H9 (cell line): ENCODE data around the gene NANOS3. TPM values are rescaled to one million over a fixed set of nuclear protein-coding genes. Genes with fewer than 3 reads are reported as not detected.

Experiments
- DNase-seq: peaks from one replicate; pipeline ENCODE4 v3.0.0-alpha.2; 2017
- H2AFZ ChIP-seq: one replicate; pipeline ENCODE4 v1.6.1; 2013; ENCODE audit warnings: mild to moderate bottlenecking, low read length, control low read depth, moderate library complexity
- H2AK5ac ChIP-seq: 2 replicates; pipeline ENCODE4 v1.6.1; 2013; ENCODE audit warnings: low read length, control low read depth, mixed read lengths; ENCODE audit not compliant: insufficient read length
- H2BK120ac ChIP-seq: one replicate; pipeline ENCODE4 v1.6.1; 2013; ENCODE audit warnings: low read depth, mild to moderate bottlenecking, low read length, control low read depth, inconsistent platforms; ENCODE audit not compliant: poor library complexity, severe bottlenecking
- H2BK12ac ChIP-seq: 2 replicates; pipeline ENCODE4 v1.6.1; 2013; ENCODE audit warnings: low read length, control low read depth, mixed read lengths, low read depth; ENCODE audit not compliant: insufficient read length
- H2BK15ac ChIP-seq: 2 replicates; pipeline ENCODE4 v1.6.1; 2013; ENCODE audit warnings: low read depth, low read length, control low read depth
- H2BK20ac ChIP-seq: one replicate; pipeline ENCODE4 v1.6.1; 2013; ENCODE audit warnings: low read depth, mild to moderate bottlenecking, low read length, control low read depth, inconsistent platforms; ENCODE audit not compliant: poor library complexity, severe bottlenecking
- H2BK5ac ChIP-seq: 2 replicates; pipeline ENCODE4 v1.6.1; 2013; ENCODE audit warnings: low read length, control low read depth, mixed read lengths; ENCODE audit not compliant: insufficient read length
- H3K14ac ChIP-seq: 2 replicates; pipeline ENCODE4 v1.6.1; 2013; ENCODE audit warnings: low read length, control low read depth; ENCODE audit not compliant: insufficient read depth
- H3K18ac ChIP-seq: 2 replicates; pipeline ENCODE4 v1.6.1; 2013; ENCODE audit warnings: low read depth, mild to moderate bottlenecking, mixed read lengths, low read length, control low read depth; ENCODE audit not compliant: insufficient read length
- H3K23ac ChIP-seq: 2 replicates; pipeline ENCODE4 v1.6.1; 2013; ENCODE audit warnings: low read length, control low read depth, mixed read lengths, low read depth; ENCODE audit not compliant: insufficient read length
- H3K23me2 ChIP-seq: 2 replicates; pipeline ENCODE4 v1.6.1; 2013; ENCODE audit warnings: low read depth, mild to moderate bottlenecking, mixed read lengths, low read length, control low read depth; ENCODE audit not compliant: insufficient read length, poor library complexity, severe bottlenecking
- H3K27ac ChIP-seq: 2 replicates; pipeline ENCODE4 v1.5.1; 2013; ENCODE audit warnings: low read length, control low read depth, mixed read lengths, low read depth; ENCODE audit not compliant: insufficient read length
- H3K27me3 ChIP-seq: 2 replicates; pipeline ENCODE4 v1.6.1; 2013; ENCODE audit warnings: low read length, control low read depth, inconsistent platforms; ENCODE audit not compliant: insufficient read depth
- H3K4ac ChIP-seq: 2 replicates; pipeline ENCODE4 v1.6.1; 2013; ENCODE audit warnings: low read depth, mild to moderate bottlenecking, control low read depth, inconsistent platforms, low read length, moderate library complexity
- H3K4me1 ChIP-seq: 2 replicates; pipeline ENCODE4 v1.6.1; 2013; ENCODE audit warnings: low read length, control low read depth, inconsistent platforms; ENCODE audit not compliant: insufficient read depth
- H3K4me2 ChIP-seq: 2 replicates; pipeline ENCODE4 v1.6.1; 2013; ENCODE audit warnings: low read length, control low read depth, mixed read lengths; ENCODE audit not compliant: insufficient read length, insufficient read depth
- H3K56ac ChIP-seq: 2 replicates; pipeline ENCODE4 v1.6.1; 2013; ENCODE audit warnings: low read depth, mild to moderate bottlenecking, mixed read lengths, low read length, control low read depth; ENCODE audit not compliant: insufficient read length
- H3K79me1 ChIP-seq: 2 replicates; pipeline ENCODE4 v1.6.1; 2013; ENCODE audit warnings: low read depth, mild to moderate bottlenecking, moderate library complexity, low read length, control low read depth, inconsistent platforms; ENCODE audit not compliant: insufficient read depth, poor library complexity, severe bottlenecking
- H3K79me2 ChIP-seq: 2 replicates; pipeline ENCODE4 v1.6.1; 2013; ENCODE audit warnings: low read length, control low read depth, inconsistent platforms; ENCODE audit not compliant: insufficient read depth
- H3K9ac ChIP-seq: 2 replicates; pipeline ENCODE4 v1.6.1; 2013; ENCODE audit warnings: low read length, control low read depth, mixed read lengths; ENCODE audit not compliant: insufficient read length; ENCODE audit errors: extremely low read depth
- H3K9me3 ChIP-seq: one replicate; pipeline ENCODE4 v1.6.1; 2013; ENCODE audit warnings: low read depth, low read length, inconsistent platforms; ENCODE audit not compliant: control insufficient read depth
- H3T11ph ChIP-seq: one replicate; pipeline ENCODE4 v1.6.1; 2013; ENCODE audit warnings: mild to moderate bottlenecking, low read length, control low read depth, inconsistent platforms
- H4K20me1 ChIP-seq: one replicate; pipeline ENCODE4 v1.6.1; 2013; ENCODE audit not compliant: control insufficient read depth, insufficient read length, insufficient read depth
- H4K5ac ChIP-seq: 2 replicates; pipeline ENCODE4 v1.6.1; 2013; ENCODE audit warnings: low read depth, mild to moderate bottlenecking, mixed read lengths, low read length, control low read depth; ENCODE audit not compliant: insufficient read length
- H4K8ac ChIP-seq: replicated peaks from 2 replicates; pipeline ENCODE4 v1.6.1; 2013; ENCODE audit warnings: low read length, control low read depth, mixed read lengths, low read depth; ENCODE audit not compliant: insufficient read length
- H4K91ac ChIP-seq: 2 replicates; pipeline ENCODE4 v1.6.1; 2013; ENCODE audit warnings: low read depth, mild to moderate bottlenecking, moderate library complexity, mixed read lengths, low read length, control low read depth; ENCODE audit not compliant: insufficient read length
- H3K27ac Mint-ChIP-seq, 3 experiments: 2 replicates in 2 of 3; 3 replicates in 1 of 3; pipeline ENCODE4 v1.8.0; 2020 to 2021; ENCODE audit warnings: mixed read lengths in 3 of 3, mild to moderate bottlenecking in 1 of 3, moderate library complexity in 1 of 3
- H3K27me3 Mint-ChIP-seq: 2 replicates; pipeline ENCODE4 v1.8.0; 2021; ENCODE audit warnings: low read depth, mild to moderate bottlenecking, moderate library complexity, mixed read lengths
- H3K36me3 Mint-ChIP-seq, 3 experiments: 2 replicates in 2 of 3; 3 replicates in 1 of 3; pipeline ENCODE4 v1.8.0; 2020 to 2021; ENCODE audit warnings: low read depth in 3 of 3, mixed read lengths in 3 of 3; ENCODE audit not compliant: insufficient read depth in 1 of 3
- H3K4me1 Mint-ChIP-seq, 2 experiments: 2 replicates each; pipeline ENCODE4 v1.8.0; 2020; ENCODE audit warnings: mixed read lengths in 2 of 2
- H3K4me3 Mint-ChIP-seq, 2 experiments: 2 replicates in 1 of 2; 3 replicates in 1 of 2; pipeline ENCODE4 v1.8.0; 2020 to 2021; ENCODE audit warnings: mild to moderate bottlenecking in 2 of 2, mixed read lengths in 2 of 2, moderate library complexity in 1 of 2
- H3K9me3 Mint-ChIP-seq, 2 experiments: 2 replicates in 1 of 2; 3 replicates in 1 of 2; pipeline ENCODE4 v1.8.0; 2020; ENCODE audit warnings: mild to moderate bottlenecking in 2 of 2, mixed read lengths in 2 of 2, moderate library complexity in 1 of 2
- WGBS: extraction: QIAGEN DNeasy Blood & Tissue Kit; methylation state at CpG from one replicate; pipeline ENCODE4 v1.1.7; 2013; ENCODE audit warnings: missing lambda C conversion rate, low lambda C conversion rate, mixed read lengths; ENCODE audit not compliant: insufficient read length; ENCODE audit errors: extremely low coverage; 5-methylcytosine and 5-hydroxymethylcytosine counted together
- total RNA-seq: library from RNA; stranded (reverse); gene quantifications from 2 replicates; pipeline ENCODE4 v1.2.1, GENCODE V29; 2021
- TF ChIP-seq, protein P1 (sequence below): fragments of 200-600 bp; sonication (generic); conservative IDR thresholded peaks from 3 replicates; pipeline ENCODE4 v1.8.0; 2021; ENCODE audit warnings: antibody characterized with exemption, mild to moderate bottlenecking

NANOS3 gene
- total RNA-seq, 1 experiment from 2014 or later, result not detected

DNA sequence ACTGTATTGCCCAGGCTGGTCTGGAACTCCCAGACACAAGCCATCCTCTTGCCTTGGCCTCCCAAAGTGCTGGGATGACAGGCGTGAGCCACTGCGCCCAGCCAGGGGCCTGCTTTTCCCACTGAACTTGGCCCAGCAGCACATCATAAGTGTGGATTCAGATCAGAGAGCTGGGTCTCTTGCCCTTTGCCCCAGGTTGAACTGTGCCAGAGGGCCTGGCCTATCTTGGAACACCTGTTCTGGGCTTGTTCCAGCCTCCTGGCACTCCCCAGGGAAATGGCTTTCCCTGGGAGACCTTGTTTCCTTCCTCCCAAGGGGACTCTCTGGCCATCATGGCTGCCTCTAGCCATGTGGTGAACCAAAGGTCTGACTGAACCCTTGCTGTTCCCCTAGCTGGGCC, 32.5 kb downstream of the NANOS3 start:
- Histone ChIP-seq H3K79me1 (no peaks in the 10 kb centered on the region), H2BK15ac (no peak overlapping the region), H3K23ac (no peak overlapping the region), H3K4me2 (no peak overlapping the region), H2BK5ac (no peak overlapping the region), H3T11ph (no peak overlapping the region), H4K5ac (no peak overlapping the region), H3K23me2 (peaks cover 10% of the 10 kb centered on the region), H2BK120ac (no peak overlapping the region), H2BK12ac (no peak overlapping the region), H3K9me3 (no peaks in the 10 kb centered on the region), H3K9ac (no peak overlapping the region), H4K20me1 (no peaks in the 10 kb centered on the region), H2AK5ac (no peak overlapping the region), H2AFZ (no peak overlapping the region), H3K18ac (no peak overlapping the region), H4K91ac (no peak overlapping the region), H3K56ac (no peak overlapping the region), H2BK20ac (no peak overlapping the region), H3K4ac (no peak overlapping the region), H3K4me1 (no peaks in the 10 kb centered on the region), H3K27ac (no peak overlapping the region), H3K27me3 (no peaks in the 10 kb centered on the region), H4K8ac (no peak overlapping the region), H3K14ac (no peak overlapping the region), H3K79me2 (no peaks in the 10 kb centered on the region)
- DNase-seq, result no peak
- no peak overlapping the region for H3K4me3 Mint-ChIP-seq
- no CpG with 5 or more reads among the region's 2 CpGs for WGBS
- H3K27me3 Mint-ChIP-seq, result peaks cover 14% of the 10 kb centered on the region
- TF ChIP-seq, protein P1, sequence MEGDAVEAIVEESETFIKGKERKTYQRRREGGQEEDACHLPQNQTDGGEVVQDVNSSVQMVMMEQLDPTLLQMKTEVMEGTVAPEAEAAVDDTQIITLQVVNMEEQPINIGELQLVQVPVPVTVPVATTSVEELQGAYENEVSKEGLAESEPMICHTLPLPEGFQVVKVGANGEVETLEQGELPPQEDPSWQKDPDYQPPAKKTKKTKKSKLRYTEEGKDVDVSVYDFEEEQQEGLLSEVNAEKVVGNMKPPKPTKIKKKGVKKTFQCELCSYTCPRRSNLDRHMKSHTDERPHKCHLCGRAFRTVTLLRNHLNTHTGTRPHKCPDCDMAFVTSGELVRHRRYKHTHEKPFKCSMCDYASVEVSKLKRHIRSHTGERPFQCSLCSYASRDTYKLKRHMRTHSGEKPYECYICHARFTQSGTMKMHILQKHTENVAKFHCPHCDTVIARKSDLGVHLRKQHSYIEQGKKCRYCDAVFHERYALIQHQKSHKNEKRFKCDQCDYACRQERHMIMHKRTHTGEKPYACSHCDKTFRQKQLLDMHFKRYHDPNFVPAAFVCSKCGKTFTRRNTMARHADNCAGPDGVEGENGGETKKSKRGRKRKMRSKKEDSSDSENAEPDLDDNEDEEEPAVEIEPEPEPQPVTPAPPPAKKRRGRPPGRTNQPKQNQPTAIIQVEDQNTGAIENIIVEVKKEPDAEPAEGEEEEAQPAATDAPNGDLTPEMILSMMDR, result no peak
- no peak overlapping the region for H3K27ac Mint-ChIP-seq
- peaks cover 8 to 43% (median 22%) of the 10 kb centered on the region in 3 experiments; a peak in 6 of 7 replicates for H3K36me3 Mint-ChIP-seq
- peaks cover 9 to 10% of the 10 kb centered on the region in 2 experiments for H3K4me1 Mint-ChIP-seq
- peaks cover 0 to 2% of the 10 kb centered on the region in 2 experiments; a peak in 2 of 5 replicates for H3K9me3 Mint-ChIP-seq
